A549 treated with ZK216348 at 1 μM for 4 hours (cell line): Measurements from ENCODE around the gene MRPS18B. TPM values are rescaled to one million over a fixed set of nuclear protein-coding genes. Genes with fewer than 3 reads are reported as not detected.

ENCODE experiments used
- total RNA-seq: library from RNA; stranded (reverse); fragments of 200-300 nt; extraction: Qiagen RNA extraction; gene quantifications from 5 replicates; pipeline ENCODE4 v1.2.3, GENCODE V29; 2022; ENCODE audit warnings: low read depth

Gene MRPS18B
- 69.2 to 93.2 TPM (median 71.7 TPM) in 5 replicates for total RNA-seq

GRCh38 chr6:30617565-30618269, at the start of gene MRPS18B:
MRPS18B (plus strand) TSS chr6:30617840; CDS start chr6:30617866, 26 bp downstream.

GRCh38 chr6:30571075-30571761, 46.4 kb upstream of the MRPS18B start, which contains the start of gene ABCF1:
ABCF1 (plus strand) TSS chr6:30571442; CDS start chr6:30571488, 46 bp downstream.

GRCh38 chr6:30616811-30617564, 652 bp upstream of the MRPS18B start, which contains the start of gene PPP1R10:
PPP1R10 (minus strand) TSS chr6:30617243; CDS start chr6:30609944, 7,299 bp downstream.

GRCh38 chr6:30626484-30627366, 9.1 kb downstream of the MRPS18B start, which contains the start of gene ATAT1:
ATAT1 (plus strand) TSS chr6:30626874.

GRCh38 chr6:30646450-30647241, 29.0 kb downstream of the MRPS18B start, which contains the start of gene C6orf136:
C6orf136 (plus strand) TSS chr6:30647133; CDS start chr6:30647232, 99 bp downstream.

GRCh38 chr6:30672445-30673253, 55.0 kb downstream of the MRPS18B start, which contains the start of gene DHX16:
DHX16 (minus strand) TSS chr6:30673006; CDS start chr6:30672841, 165 bp downstream.

Other genes with a start within 250 kb of the MRPS18B start
- gene HLA-E, start 128.3 kb upstream of the MRPS18B start, total RNA-seq, result 51.9 to 68.3 TPM (median 60.7 TPM) in 5 replicates
- 30.0 to 38.2 TPM (median 31.9 TPM) in 5 replicates for gene GNL1, start 61.4 kb upstream of the MRPS18B start, total RNA-seq
- gene PRR3, start 60.5 kb upstream of the MRPS18B start, total RNA-seq, result 13.3 to 18.1 TPM (median 15.4 TPM) in 5 replicates
- gene ABCF1, start 46.4 kb upstream of the MRPS18B start, total RNA-seq, result 49.4 to 64.4 TPM (median 55.7 TPM) in 5 replicates
- gene PPP1R10, start 597 bp upstream of the MRPS18B start, total RNA-seq, result 23.2 to 50.8 TPM (median 32.0 TPM) in 5 replicates
- gene ATAT1, start 9.0 kb downstream of the MRPS18B start, total RNA-seq, result 5.2 to 6.5 TPM (median 5.7 TPM) in 5 replicates
- 9.4 to 15.4 TPM (median 13.7 TPM) in 5 replicates for gene C6orf136, start 29.3 kb downstream of the MRPS18B start, total RNA-seq
- gene DHX16, start 55.2 kb downstream of the MRPS18B start, total RNA-seq, result 28.5 to 31.7 TPM (median 30.4 TPM) in 5 replicates
- 40.2 to 47.9 TPM (median 43.5 TPM) in 5 replicates for gene PPP1R18, start 68.8 kb downstream of the MRPS18B start, total RNA-seq
- 20.2 to 28.1 TPM (median 26.5 TPM) in 5 replicates for gene NRM, start 73.1 kb downstream of the MRPS18B start, total RNA-seq
- gene MDC1, start 99.4 kb downstream of the MRPS18B start, total RNA-seq, result 14.7 to 21.2 TPM (median 17.8 TPM) in 5 replicates
- 799 to 982 TPM (median 956 TPM) in 5 replicates for gene TUBB, start 102.5 kb downstream of the MRPS18B start, total RNA-seq
- gene FLOT1, start 124.8 kb downstream of the MRPS18B start, total RNA-seq, result 75.5 to 109 TPM (median 97.4 TPM) in 5 replicates
- 65.0 to 118 TPM (median 104 TPM) in 5 replicates for gene IER3, start 126.7 kb downstream of the MRPS18B start, total RNA-seq